GM10266 (cell line): Measurements from ENCODE around the gene CDR2L.
"Not testable (repeated sequence)": the region's sequence is repeated elsewhere in the genome, so short reads cannot be mapped to it uniquely, and the experiment has no call there.

Source experiments
- DNase-seq: peaks from one replicate; pipeline ENCODE4 v3.0.0; 2012; ENCODE audit errors: extremely low spot score
- CTCF ChIP-seq: IDR thresholded peaks from 2 replicates; pipeline ENCODE4 v1.5.1; 2012; ENCODE audit warnings: mild to moderate bottlenecking, low read depth; ENCODE audit not compliant: control insufficient read depth, insufficient read depth; ENCODE audit errors: missing control alignments

The CDR2L gene

GRCh38 chr17:74968361-74968780 lies 19.1 kb upstream of the CDR2L start:
- no peak for TF ChIP-seq CTCF
- no peak for DNase-seq

- not testable (repeated sequence) for DNase-seq
These were observed 17.9 kb upstream of the CDR2L start for GRCh38 chr17:74969501-74969900.

- DNase-seq: no peak
- no peak for TF ChIP-seq CTCF
These were observed 17.0 kb upstream of the CDR2L start for GRCh38 chr17:74970395-74970794.

DNA sequence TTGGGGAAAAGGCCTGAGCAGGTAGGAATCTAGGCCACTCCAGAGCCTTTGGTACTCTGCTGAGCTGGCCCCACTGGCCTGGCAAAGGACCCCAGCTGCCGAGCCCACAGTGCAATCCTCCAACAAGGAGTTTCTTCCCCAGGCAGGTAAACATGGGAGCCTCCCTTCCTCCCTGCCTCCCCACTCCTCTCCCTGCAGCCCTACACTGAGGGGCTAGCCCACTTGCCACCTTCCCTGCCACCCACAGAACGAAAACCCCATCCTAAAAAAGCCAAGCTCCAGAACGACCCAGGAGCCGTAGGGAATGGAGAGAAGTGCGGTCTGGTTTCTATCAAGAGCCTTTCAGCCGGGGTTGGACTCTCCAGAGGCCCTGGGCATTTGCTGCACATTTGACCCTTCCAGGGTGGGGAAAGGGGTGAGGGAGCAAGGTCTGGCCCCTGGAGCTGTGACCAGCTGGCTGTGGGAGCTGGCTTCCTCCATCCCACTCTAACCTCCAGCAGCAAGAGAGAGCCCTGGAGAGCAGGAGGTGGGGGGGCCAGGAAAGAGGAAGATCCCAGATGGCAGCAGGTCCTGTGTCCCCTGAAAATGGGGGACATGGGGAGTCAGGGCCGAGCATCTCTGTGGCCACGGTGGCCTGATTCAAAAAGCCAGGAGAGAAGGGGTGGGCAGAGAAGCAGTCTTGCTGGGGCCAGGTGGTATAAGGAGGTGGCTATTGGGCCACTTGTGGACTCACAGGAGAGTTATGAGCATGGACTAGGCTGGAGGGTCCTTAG lies 16.2 kb upstream of the CDR2L start:
- no peak for TF ChIP-seq CTCF
- no peak for DNase-seq

GRCh38 chr17:74971842-74972106 lies 15.7 kb upstream of the CDR2L start:
- no peak for DNase-seq
- TF ChIP-seq CTCF: no peak

GRCh38 chr17:74972107-74972972 lies 15.1 kb upstream of the CDR2L start, which contains the start of gene HID1:
HID1 (minus strand) TSS chr17:74972759; CDS start chr17:74972656, 103 bp downstream.
- TF ChIP-seq CTCF: no peak
- peak; percentile 87 for DNase-seq

GRCh38 chr17:74972973-74973328 lies 14.5 kb upstream of the CDR2L start:
- DNase-seq: no peak
- no peak for TF ChIP-seq CTCF
